ENCODE data around the gene CAV2. TPM values are rescaled to one million over a fixed set of nuclear protein-coding genes. Genes with fewer than 3 reads are reported as not detected.

Gene CAV2, protein sequence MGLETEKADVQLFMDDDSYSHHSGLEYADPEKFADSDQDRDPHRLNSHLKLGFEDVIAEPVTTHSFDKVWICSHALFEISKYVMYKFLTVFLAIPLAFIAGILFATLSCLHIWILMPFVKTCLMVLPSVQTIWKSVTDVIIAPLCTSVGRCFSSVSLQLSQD
- total RNA-seq, result 47.6 and 73.1 TPM in 2 replicates

DNA sequence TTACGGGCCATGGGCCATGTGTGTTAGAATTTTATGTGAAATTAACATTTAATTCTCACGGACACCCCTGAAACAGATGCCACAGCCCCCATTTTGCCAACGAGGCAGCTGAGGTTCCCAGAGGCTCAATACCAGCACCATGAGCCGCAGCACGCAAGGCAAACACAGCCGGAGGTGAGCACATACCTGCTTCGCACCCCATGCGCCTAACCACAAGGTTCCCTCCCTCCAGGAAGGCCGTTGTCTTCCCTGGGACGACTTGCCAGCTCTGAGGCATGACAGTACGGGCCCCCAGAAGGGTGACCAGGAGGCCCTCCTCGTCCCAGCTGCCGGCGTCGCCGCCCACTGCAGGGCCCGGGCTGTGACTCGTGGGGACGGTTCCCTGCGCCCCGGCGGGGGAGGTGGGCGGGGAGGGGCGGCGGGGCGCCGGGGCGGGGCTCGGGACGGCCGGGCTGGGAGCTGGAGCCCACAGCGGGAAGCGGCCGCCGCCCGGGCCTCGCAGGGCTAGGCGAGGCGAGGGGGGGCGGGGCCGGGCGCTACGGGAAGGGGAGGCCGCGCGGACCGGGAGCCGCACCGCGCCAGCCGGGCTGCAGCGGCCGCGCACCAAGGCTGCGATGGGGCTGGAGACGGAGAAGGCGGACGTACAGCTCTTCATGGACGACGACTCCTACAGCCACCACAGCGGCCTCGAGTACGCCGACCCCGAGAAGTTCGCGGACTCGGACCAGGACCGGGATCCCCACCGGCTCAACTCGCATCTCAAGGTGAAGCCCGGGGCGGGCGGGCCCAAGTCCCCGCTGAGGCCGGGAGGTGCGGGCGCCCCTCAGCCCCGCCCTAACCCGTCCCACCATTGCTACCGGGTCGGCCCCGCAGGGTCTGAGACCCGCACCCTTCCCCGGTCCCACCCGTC, at the start of gene CAV2:
TSS of gene CAV2 (plus strand) at position 571 of the 910 bp plus-strand sequence. CDS start at position 615, 44 bp downstream.

DNA sequence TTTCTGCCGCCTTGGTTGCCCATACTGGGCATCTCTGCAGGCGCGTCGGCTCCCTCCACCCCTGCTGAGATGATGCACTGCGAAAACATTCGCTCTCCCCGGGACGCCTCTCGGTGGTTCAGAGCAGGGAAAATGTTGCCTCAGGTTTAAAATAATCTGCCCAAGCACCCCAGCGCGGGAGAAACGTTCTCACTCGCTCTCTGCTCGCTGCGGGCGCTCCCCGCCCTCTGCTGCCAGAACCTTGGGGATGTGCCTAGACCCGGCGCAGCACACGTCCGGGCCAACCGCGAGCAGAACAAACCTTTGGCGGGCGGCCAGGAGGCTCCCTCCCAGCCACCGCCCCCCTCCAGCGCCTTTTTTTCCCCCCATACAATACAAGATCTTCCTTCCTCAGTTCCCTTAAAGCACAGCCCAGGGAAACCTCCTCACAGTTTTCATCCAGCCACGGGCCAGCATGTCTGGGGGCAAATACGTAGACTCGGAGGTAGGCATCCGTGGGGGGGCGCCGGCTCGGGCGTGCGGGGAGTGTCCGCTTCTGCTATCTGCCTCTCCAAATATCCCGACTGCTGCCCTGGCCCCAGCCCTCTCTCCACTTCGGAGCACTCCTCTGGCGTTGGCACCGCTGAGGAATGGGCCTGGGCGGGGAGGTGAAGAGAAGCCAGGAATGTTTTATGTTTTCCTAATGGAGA, 25.2 kb downstream of the CAV2 start, which contains the start of gene CAV1:
TSS of gene CAV1 (plus strand) at position 428 of the 689 bp plus-strand sequence. CDS start at position 455, 27 bp downstream.

Other genes with a start within 250 kb of the CAV2 start
- gene CAV1, start 25.3 kb downstream of the CAV2 start, total RNA-seq, result 259 and 374 TPM in 2 replicates
- 62.2 and 84.0 TPM in 2 replicates for gene MET, start 172.5 kb downstream of the CAV2 start, total RNA-seq